Measurements from ENCODE around the gene ASTN1.

The ASTN1 gene

GRCh38 chr1:176950736-176951324 is 213.7 kb downstream of the ASTN1 start:
- H3K27me3 ChIP-seq (replicated peaks; ENCODE audit: control insufficient read depth, insufficient read depth, low read length) = no peaks in the 10 kb centered on the region; the same call in none of the 2 replicates
- no peak for DNase-seq (ENCODE audit: extremely low read depth, insufficient read length)
- no peak for TF ChIP-seq CTCF (IDR thresholded peaks at IDR 0.05; ENCODE audit: insufficient read depth, low read length, poor library complexity, severe bottlenecking)

GRCh38 chr1:176949033-176949662 is 215.4 kb downstream of the ASTN1 start:
- Histone ChIP-seq H3K36me3 (ENCODE audit: control insufficient read depth, insufficient read depth, low read length) (no peaks in the 10 kb centered on the region), H3K27me3 (replicated peaks; ENCODE audit: control insufficient read depth, insufficient read depth, low read length) (no peaks in the 10 kb centered on the region; the same call in none of the 2 replicates), H3K4me3 (replicated peaks; ENCODE audit: low read depth, low read length) (no peak overlapping the region)
- TF ChIP-seq CTCF (IDR thresholded peaks at IDR 0.05; ENCODE audit: insufficient read depth, low read length, poor library complexity, severe bottlenecking) = peak; percentile 87
- peak; percentile 52 for DNase-seq (ENCODE audit: extremely low read depth, insufficient read length)

More at GRCh38 chr1:176950736-176951324, 213.7 kb downstream of the ASTN1 start:
- Histone ChIP-seq H3K36me3 (ENCODE audit: control insufficient read depth, insufficient read depth, low read length) (no peaks in the 10 kb centered on the region), H3K4me3 (replicated peaks; ENCODE audit: low read depth, low read length) (no peak overlapping the region)

- Histone ChIP-seq H3K36me3 (ENCODE audit: control insufficient read depth, insufficient read depth, low read length) (no peaks in the 10 kb centered on the region), H3K4me3 (replicated peaks; ENCODE audit: low read depth, low read length) (no peak overlapping the region), H3K27me3 (replicated peaks; ENCODE audit: control insufficient read depth, insufficient read depth, low read length) (no peaks in the 10 kb centered on the region; the same call in 1 of the 2 replicates)
- no peak for TF ChIP-seq CTCF (IDR thresholded peaks at IDR 0.05; ENCODE audit: insufficient read depth, low read length, poor library complexity, severe bottlenecking)
- DNase-seq (ENCODE audit: extremely low read depth, insufficient read length) = no peak
Observed at GRCh38 chr1:176944606-176945005, 219.9 kb downstream of the ASTN1 start.

GRCh38 chr1:176943783-176944182 is 220.7 kb downstream of the ASTN1 start:
- H3K4me3 ChIP-seq (replicated peaks; ENCODE audit: low read depth, low read length) = no peak overlapping the region

GRCh38 chr1:176942346-176942745 is 222.2 kb downstream of the ASTN1 start:
- no peaks in the 10 kb centered on the region; the same call in 1 of the 2 replicates for H3K27me3 ChIP-seq (replicated peaks; ENCODE audit: control insufficient read depth, insufficient read depth, low read length)
- TF ChIP-seq CTCF (IDR thresholded peaks at IDR 0.05; ENCODE audit: insufficient read depth, low read length, poor library complexity, severe bottlenecking) = no peak
- DNase-seq (ENCODE audit: extremely low read depth, insufficient read length) = no peak
- no peaks in the 10 kb centered on the region for H3K36me3 ChIP-seq (ENCODE audit: control insufficient read depth, insufficient read depth, low read length)
- H3K4me3 ChIP-seq (replicated peaks; ENCODE audit: low read depth, low read length) = no peak overlapping the region

More at GRCh38 chr1:176943783-176944182, 220.7 kb downstream of the ASTN1 start:
- no peak for DNase-seq (ENCODE audit: extremely low read depth, insufficient read length)
- TF ChIP-seq CTCF (IDR thresholded peaks at IDR 0.05; ENCODE audit: insufficient read depth, low read length, poor library complexity, severe bottlenecking) = no peak
- H3K27me3 ChIP-seq (replicated peaks; ENCODE audit: control insufficient read depth, insufficient read depth, low read length) = no peaks in the 10 kb centered on the region; the same call in 1 of the 2 replicates
- no peaks in the 10 kb centered on the region for H3K36me3 ChIP-seq (ENCODE audit: control insufficient read depth, insufficient read depth, low read length)

Data from GM06990 (cell line).